Activated effector memory CD4-positive, alpha-beta T cell treated with anti-CD3 and anti-CD28 coated beads, Interleukin-2, amount 50 U/mL, for 16 hours (primary cell): ENCODE measurements around the gene RNF222.
"Not testable (repeated sequence)": the region's sequence is repeated elsewhere in the genome, so short reads cannot be mapped to it uniquely, and the experiment has no call there.

ENCODE experiments used
- DNase-seq: peaks from one replicate; pipeline ENCODE4 v3.0.0-alpha.2; 2020

Gene RNF222

GRCh38 chr17:8378117-8378516, 19.5 kb downstream of the RNF222 start:
- DNase-seq, result not testable (repeated sequence)

- no peak for DNase-seq
Measured at GRCh38 chr17:8377422-8377821, 20.2 kb downstream of the RNF222 start.

- DNase-seq, result peak; percentile 97
Measured at GRCh38 chr17:8376271-8377067, 21.2 kb downstream of the RNF222 start, which contains the start of gene KRABD2. Gene KRABD2, minus strand, starts transcription at chr17:8376704.

- no peak for DNase-seq
Measured at GRCh38 chr17:8375738-8376259, 21.8 kb downstream of the RNF222 start.

- DNase-seq, result not testable (repeated sequence)
Measured at GRCh38 chr17:8373856-8374255, 23.8 kb downstream of the RNF222 start.

GRCh38 chr17:8372422-8372821, 25.2 kb downstream of the RNF222 start:
- DNase-seq, result no peak

GRCh38 chr17:8371786-8372185, 25.8 kb downstream of the RNF222 start:
- DNase-seq, result no peak

- DNase-seq, result no peak
Measured at GRCh38 chr17:8369944-8370343, 27.7 kb downstream of the RNF222 start.

GRCh38 chr17:8368193-8368592, 29.4 kb downstream of the RNF222 start:
- DNase-seq, result no peak

- no peak for DNase-seq
Measured at GRCh38 chr17:8366231-8366630, 31.4 kb downstream of the RNF222 start.

- DNase-seq, result no peak
Measured at GRCh38 chr17:8365143-8365542, 32.5 kb downstream of the RNF222 start.

GRCh38 chr17:8362651-8363332, 34.8 kb downstream of the RNF222 start:
- no peak for DNase-seq

- no peak for DNase-seq
Measured at GRCh38 chr17:8360751-8361150, 36.9 kb downstream of the RNF222 start.

GRCh38 chr17:8360260-8360659, 37.4 kb downstream of the RNF222 start:
- no peak for DNase-seq

- no peak for DNase-seq
Measured at GRCh38 chr17:8359769-8360168, 37.9 kb downstream of the RNF222 start.

- DNase-seq, result no peak
Measured at GRCh38 chr17:8357910-8358309, 39.7 kb downstream of the RNF222 start.

GRCh38 chr17:8354236-8354635, 43.4 kb downstream of the RNF222 start:
- DNase-seq, result no peak

- no peak for DNase-seq
Measured at GRCh38 chr17:8353736-8354135, 43.9 kb downstream of the RNF222 start.

- no peak for DNase-seq
Measured at GRCh38 chr17:8350339-8350738, 47.3 kb downstream of the RNF222 start.

- DNase-seq, result not testable (repeated sequence)
Measured at GRCh38 chr17:8347001-8347400, 50.6 kb downstream of the RNF222 start.

- DNase-seq, result no peak
Measured at GRCh38 chr17:8345951-8346665, 51.5 kb downstream of the RNF222 start.

GRCh38 chr17:8345052-8345690, 52.5 kb downstream of the RNF222 start:
- DNase-seq, result no peak

GRCh38 chr17:8341456-8341855, 56.2 kb downstream of the RNF222 start:
- no peak for DNase-seq
